ENCODE results near the gene KCNG3.

The KCNG3 gene, protein sequence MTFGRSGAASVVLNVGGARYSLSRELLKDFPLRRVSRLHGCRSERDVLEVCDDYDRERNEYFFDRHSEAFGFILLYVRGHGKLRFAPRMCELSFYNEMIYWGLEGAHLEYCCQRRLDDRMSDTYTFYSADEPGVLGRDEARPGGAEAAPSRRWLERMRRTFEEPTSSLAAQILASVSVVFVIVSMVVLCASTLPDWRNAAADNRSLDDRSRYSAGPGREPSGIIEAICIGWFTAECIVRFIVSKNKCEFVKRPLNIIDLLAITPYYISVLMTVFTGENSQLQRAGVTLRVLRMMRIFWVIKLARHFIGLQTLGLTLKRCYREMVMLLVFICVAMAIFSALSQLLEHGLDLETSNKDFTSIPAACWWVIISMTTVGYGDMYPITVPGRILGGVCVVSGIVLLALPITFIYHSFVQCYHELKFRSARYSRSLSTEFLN

DNA sequence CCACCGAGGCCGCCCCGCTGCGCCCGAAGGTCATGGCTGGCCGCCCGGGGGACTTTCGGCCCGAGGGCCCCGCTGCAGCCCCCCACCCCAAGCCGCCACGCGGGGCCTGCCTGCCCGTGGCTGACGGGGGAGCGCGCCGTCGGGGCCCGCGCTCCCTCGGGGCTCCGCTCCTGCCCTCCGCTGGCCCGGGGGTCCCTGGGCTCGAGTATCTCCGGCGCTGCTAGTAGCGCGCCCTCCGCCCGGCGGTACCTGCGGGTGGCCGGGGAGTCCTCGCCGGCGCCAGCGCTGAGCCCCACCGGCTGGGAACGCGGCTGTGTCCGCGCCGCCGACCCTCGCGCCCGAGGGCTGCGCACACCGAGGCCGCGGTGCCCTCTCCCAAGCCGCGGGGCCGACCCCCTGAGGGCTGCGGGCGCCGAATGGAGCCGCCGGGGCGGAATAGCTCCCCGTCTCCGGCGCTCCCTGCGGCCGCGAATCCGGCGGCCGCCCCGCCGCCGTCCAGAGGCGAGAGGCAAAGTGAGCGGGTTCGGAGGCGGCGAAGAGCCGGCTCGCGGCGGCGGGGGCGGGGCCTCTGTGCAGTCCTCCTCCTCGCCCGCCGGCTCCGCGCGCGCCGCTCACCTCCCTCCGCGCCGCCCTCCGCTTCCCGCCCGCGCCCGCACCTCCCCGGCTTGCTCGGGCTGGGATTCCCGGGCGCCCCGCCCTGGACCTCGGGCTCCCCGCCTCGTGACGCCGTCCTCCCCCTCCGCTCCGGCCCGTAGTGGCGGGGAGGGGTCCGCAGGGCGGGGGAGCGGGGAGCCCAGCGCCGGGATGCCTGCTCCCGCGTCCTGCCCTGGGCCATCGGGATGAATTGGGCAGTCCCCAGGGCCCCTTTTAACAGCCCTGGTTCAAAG is at the start of gene KCNG3:
TSS of gene KCNG3 (minus strand) at position 515 of the 887 bp plus-strand sequence. CDS start at position 34, 481 bp downstream.
- peak in 1 of 2 donors; percentile 32 for DNase-seq

DNA sequence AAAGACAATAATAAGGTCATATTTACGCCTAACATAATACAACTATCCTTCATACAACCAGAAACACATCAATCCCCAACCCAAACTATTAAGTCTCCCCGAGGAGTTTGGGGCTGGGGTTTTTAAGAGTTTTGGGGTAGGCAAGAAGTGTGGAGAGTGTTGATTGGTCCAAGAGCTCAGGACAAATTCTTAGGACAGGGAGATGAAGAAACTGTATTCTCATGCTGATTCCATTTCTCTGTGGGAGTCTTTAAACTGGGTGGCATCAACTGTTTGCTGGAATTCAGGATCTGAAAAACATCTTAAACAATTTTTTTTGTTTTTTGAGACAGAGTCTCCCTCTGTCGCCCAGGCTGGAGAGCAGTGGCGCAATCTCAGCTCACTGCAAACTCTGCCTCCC is 49.1 kb upstream of the KCNG3 start:
- DNase-seq, result no peak

GRCh38 chr2:42537493-42537892 is 43.7 kb upstream of the KCNG3 start:
- no peak for DNase-seq

DNA sequence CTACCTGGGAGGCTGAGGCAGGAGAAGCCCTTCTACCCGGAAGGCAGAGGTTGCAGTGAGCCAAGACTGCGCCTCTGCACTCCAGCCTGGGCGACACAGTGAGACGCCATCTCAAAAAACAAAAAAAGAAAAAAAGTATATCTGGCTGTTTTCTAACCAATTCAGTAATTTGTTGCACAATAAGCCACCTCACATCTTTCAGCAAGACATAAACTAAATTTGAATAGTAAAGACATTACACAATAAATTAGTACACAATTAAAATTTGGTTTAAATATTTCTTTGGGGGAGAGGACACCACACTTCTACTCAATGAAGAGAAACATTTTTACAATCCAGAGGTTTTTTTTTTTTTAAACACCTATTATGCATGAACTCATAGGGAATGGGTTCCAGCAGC is 38.6 kb upstream of the KCNG3 start:
- DNase-seq, result no peak

GRCh38 chr2:42523341-42523740 is 29.6 kb upstream of the KCNG3 start:
- DNase-seq, result no peak

DNA sequence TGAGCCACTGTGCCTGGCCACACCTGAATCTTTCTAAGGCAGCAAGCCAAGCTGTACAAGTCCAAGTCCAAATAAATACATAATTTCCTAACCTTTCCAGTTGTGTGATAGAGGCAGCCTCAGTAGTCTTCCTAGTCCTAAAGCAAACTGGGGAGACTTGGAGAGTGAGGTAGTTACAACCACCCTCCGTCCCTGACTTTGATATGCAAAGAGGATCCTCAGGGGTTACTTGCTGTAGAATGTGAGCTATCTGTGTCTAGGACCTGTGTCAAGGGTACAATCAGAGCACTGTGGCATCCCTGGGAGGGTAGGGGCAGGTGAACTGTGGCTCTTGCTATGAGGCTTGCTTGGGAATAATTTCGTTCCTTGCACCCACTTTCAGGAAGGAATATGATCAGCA is 28.3 kb upstream of the KCNG3 start:
- DNase-seq, result no peak

GRCh38 chr2:42519624-42520023 is 25.8 kb upstream of the KCNG3 start:
- no peak for DNase-seq

DNA sequence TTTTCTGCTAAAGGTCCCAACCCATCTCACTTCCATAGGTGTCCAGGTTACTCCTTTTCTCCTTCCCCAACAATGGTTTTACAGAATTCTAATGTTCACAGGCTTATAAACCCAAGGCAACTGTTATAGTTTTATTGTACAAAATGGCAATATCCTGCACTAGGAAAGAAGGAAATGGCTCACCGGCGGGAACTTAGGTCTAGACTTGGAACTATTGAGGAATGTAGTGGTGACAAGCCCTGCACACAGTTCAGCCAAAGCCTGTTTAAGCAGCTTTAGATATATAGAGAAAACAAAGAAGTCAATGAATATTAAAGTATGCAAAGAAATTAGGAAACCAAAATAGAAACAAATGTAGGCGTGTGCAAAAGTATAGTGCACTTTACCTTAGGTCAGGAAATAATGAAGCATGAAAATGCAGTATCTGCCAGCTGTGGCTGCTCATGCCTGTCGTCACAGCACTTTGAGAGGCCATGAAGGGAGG is 22.7 kb upstream of the KCNG3 start:
- DNase-seq, result no peak

GRCh38 chr2:42513252-42513918 is 19.6 kb upstream of the KCNG3 start:
- peak in 1 of 2 donors; percentile 7 for DNase-seq

- DNase-seq, result no peak
Measured at GRCh38 chr2:42510608-42511243, 16.9 kb upstream of the KCNG3 start.

DNA sequence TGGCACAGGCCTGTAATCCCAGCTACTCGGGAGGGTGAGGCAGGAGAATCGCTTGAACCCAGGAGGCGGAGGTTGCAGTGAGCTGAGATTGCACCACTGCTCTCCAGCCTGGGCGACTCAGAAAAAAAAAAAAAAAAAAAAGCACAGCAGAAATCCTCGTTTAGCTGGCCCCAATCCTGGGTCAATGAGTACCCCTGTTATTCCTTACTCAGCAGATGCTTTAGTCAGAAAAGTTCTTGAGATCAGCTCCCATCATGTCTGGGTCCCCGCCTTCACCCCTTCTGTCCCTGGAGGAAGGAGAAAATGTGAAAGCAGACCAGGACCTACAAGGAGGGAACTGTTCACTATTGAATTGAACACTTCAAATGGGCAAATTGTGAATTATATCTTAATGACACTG is 16.4 kb upstream of the KCNG3 start:
- no peak for DNase-seq

- DNase-seq, result no peak
Measured at GRCh38 chr2:42504364-42505230, 10.8 kb upstream of the KCNG3 start.

DNA sequence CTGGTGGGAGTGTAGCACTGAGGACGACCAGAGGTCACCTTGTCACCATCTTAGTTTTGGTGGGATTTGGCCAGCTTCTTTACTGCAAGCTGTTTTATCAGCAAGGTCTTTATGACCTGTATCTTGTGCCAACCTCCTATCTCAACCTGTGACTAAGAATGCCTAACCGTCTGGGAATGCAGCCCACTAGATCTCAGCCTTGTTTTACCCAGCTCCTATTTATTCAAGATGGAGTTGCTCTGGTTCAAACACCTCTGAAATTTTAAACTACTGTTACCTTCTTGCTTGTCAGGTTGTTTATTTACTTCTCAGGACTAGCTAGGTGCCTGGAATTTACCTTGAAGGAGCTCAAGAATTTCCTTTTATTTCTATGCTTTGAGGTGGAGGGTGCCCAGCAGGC is 9.5 kb upstream of the KCNG3 start:
- DNase-seq, result no peak

DNA sequence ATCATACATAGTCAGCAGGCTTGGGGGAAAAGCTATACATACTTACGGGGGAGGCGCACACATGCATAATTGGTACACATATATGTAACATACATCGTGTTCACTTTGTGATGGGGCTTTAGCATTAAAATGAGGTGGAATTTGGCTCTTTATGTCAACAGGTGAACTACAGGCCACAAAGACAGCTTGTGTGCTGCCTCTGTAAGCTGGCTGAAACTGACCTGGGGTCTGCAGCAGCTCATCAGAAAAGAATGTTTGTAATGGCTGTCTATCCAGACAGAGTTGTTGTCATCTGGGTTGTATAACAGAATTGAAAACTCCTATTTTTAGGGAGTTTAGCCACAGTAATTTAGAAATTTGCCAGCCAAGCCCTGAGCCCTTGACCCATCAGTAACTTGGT is 4.7 kb upstream of the KCNG3 start:
- DNase-seq, result no peak

DNA sequence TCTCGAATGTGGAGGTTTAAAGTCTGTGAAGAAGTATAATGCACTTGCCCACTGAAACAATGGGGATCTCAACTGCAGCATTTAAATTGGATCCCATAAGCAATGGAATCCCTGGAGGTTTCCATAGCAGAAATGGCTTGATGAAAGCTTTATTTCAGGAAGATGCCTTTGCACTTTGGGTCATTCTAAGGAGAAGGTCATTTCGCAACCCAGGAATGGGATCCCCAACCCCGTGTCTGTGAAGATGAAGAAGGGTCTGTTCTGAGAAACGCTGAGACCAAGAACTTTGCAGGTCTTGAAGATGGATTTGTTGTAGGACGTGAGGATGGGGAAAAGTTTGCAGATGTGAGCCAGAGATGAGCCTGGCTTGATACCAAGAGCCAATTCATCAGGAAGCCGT is 1.8 kb upstream of the KCNG3 start:
- no peak for DNase-seq

DNA sequence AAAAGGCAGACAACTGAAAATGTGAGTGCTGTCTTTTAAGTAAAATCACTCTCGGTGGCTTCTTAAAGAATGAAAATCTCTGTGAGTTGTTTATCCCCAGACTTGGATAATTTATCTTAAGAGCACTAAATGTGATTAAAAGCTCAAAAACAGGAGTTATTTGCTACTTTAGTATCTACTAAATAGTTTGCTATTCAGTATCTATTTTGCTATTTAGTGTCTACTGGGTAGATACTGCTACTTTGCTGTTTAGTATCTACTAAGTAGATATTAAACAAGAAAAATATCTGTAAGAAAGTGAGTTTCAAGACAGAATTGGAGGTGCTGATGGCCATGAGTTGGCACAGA is 1.4 kb upstream of the KCNG3 start:
- no peak for DNase-seq

- peak; percentile 30 to 57 for DNase-seq
Measured at GRCh38 chr2:42494355-42495233, 812 bp upstream of the KCNG3 start.

- no peak for DNase-seq
Measured at GRCh38 chr2:42492691-42493467, 903 bp downstream of the KCNG3 start.

DNA sequence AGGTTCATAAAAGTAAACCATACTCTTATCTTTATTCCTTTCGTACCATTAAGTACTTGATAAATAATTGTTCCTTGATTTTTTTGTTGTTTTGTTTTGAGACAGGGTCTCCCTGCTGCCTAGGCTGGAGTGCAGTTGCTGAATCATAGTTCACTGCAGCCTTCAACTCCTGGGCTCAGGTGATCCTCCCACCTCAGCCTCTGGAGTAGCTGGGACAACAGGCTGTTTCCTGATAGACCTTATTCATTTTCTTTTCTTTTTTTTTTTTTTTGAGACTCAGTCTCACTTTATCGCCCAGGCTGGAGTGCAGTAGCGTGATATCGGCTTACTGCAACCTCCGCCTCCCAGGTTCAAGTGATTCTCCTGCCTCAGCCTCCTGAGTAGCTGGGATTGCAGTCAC is 5.5 kb downstream of the KCNG3 start:
- DNase-seq, result no peak

All from bone marrow (tissue), 2 donors.